ENCODE results near the gene CYP4F3.
"Not testable (repeated sequence)": the region's sequence is repeated elsewhere in the genome, so short reads cannot be mapped to it uniquely, and the experiment has no call there.

The CYP4F3 gene

DNA sequence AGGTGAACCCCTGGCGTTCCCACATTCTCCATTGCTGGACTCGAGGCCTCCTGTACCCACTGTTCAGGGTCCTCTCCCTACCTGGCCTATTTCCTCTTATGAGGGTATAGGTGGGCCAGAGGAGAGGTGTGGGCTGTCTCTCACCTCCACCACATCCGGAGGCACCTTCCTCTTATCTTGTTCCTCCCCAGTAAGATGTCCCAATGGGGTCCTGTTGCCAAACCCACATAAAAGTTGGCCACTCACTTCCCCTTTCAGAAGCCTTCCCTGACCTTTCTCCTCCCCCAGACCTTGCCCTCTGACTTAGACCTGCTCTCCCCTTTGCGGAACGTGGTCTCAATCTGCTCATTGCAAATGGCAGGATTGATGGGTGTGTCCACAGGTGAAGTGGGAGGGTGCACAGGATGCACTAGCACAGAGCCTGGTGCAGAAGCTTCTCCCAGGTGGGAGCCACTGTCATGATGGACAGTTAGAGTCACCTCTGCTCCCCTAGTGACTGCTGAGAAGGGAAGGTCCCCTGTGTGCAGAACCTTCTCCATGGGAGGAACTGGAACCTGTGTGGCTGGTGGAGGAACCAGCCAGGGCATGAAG lies 1.3 kb downstream of the CYP4F3 start:
- DNase-seq (ENCODE audit: low read depth) = no peak
- TF ChIP-seq, protein P1, sequence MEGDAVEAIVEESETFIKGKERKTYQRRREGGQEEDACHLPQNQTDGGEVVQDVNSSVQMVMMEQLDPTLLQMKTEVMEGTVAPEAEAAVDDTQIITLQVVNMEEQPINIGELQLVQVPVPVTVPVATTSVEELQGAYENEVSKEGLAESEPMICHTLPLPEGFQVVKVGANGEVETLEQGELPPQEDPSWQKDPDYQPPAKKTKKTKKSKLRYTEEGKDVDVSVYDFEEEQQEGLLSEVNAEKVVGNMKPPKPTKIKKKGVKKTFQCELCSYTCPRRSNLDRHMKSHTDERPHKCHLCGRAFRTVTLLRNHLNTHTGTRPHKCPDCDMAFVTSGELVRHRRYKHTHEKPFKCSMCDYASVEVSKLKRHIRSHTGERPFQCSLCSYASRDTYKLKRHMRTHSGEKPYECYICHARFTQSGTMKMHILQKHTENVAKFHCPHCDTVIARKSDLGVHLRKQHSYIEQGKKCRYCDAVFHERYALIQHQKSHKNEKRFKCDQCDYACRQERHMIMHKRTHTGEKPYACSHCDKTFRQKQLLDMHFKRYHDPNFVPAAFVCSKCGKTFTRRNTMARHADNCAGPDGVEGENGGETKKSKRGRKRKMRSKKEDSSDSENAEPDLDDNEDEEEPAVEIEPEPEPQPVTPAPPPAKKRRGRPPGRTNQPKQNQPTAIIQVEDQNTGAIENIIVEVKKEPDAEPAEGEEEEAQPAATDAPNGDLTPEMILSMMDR (conservative IDR thresholded peaks at IDR 0.05; ENCODE audit: control insufficient read depth, insufficient read depth, low read depth, low read length) = no peak
- no peak overlapping the region for H3K4me3 ChIP-seq (ENCODE audit: control insufficient read depth, low read depth, low read length)

GRCh38 chr19:15642807-15643206 lies 2.1 kb downstream of the CYP4F3 start:
- TF ChIP-seq, protein P1 (conservative IDR thresholded peaks at IDR 0.05; ENCODE audit: control insufficient read depth, insufficient read depth, low read depth, low read length) = no peak
- H3K4me3 ChIP-seq (ENCODE audit: control insufficient read depth, low read depth, low read length) = no peak overlapping the region
- DNase-seq (ENCODE audit: low read depth) = no peak

- no peak overlapping the region for H3K4me3 ChIP-seq (ENCODE audit: control insufficient read depth, low read depth, low read length)
- TF ChIP-seq, protein P1 (conservative IDR thresholded peaks at IDR 0.05; ENCODE audit: control insufficient read depth, insufficient read depth, low read depth, low read length) = no peak
- DNase-seq (ENCODE audit: low read depth) = no peak
Observed at GRCh38 chr19:15643387-15643786, 2.7 kb downstream of the CYP4F3 start.

- no peak overlapping the region for H3K4me3 ChIP-seq (ENCODE audit: control insufficient read depth, low read depth, low read length)
- TF ChIP-seq, protein P1 (conservative IDR thresholded peaks at IDR 0.05; ENCODE audit: control insufficient read depth, insufficient read depth, low read depth, low read length) = no peak
- no peak for DNase-seq (ENCODE audit: low read depth)
Observed at GRCh38 chr19:15644066-15644741, 3.5 kb downstream of the CYP4F3 start.

DNA sequence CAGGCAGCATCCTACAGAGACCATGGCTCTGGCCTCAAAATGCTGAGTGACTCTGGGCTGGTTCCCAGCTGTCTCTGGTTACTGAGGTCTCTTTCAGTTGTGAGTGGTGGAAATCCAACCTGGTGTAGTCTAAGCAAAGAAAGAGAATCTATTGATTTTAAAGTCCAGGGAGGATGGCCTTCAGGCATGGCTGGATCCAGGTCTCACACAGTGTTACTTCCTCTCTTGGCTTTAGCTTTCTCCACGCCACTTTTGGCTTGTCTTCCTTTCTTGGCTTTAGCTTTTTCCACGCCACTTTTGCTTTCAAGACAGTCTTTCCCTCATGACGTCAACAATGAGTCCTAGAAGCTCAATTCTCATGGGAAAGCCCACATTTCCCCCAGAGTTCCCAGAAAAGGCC lies 4.1 kb downstream of the CYP4F3 start:
- TF ChIP-seq, protein P1 (conservative IDR thresholded peaks at IDR 0.05; ENCODE audit: control insufficient read depth, insufficient read depth, low read depth, low read length) = no peak
- DNase-seq (ENCODE audit: low read depth) = no peak
- no peak overlapping the region for H3K4me3 ChIP-seq (ENCODE audit: control insufficient read depth, low read depth, low read length)

DNA sequence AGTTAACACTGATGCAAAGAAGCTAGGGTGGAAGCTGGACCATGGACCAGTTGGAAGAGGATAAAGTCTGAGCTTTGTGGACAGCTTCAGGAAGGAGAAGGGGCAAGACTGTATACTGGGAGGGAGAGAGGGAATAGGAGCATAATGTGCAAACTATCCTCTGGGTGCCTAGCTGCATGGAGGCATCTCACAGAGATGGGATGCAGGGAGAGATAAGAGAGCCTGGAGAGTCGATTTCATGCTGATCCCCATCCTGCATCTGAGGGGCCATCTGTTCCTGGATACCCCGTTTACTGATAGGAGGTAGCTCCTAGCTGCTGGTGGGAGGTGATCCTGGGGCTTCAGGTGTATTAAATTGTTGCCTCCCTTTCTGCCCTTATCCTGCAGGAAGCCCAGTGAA lies 8.8 kb downstream of the CYP4F3 start:
- TF ChIP-seq, protein P1 (conservative IDR thresholded peaks at IDR 0.05; ENCODE audit: control insufficient read depth, insufficient read depth, low read depth, low read length) = no peak
- no peak overlapping the region for H3K4me3 ChIP-seq (ENCODE audit: control insufficient read depth, low read depth, low read length)
- no peak for DNase-seq (ENCODE audit: low read depth)

GRCh38 chr19:15650123-15650522 lies 9.4 kb downstream of the CYP4F3 start:
- DNase-seq (ENCODE audit: low read depth); H3K4me3 ChIP-seq (ENCODE audit: control insufficient read depth, low read depth, low read length): not testable (repeated sequence)

Measured in fibroblast of mammary gland (primary cell).